Type B pancreatic cell (in vitro differentiated cells): ENCODE measurements around the gene LHFPL2. TPM values are rescaled to one million over a fixed set of nuclear protein-coding genes. Genes with fewer than 3 reads are reported as not detected.

ENCODE experiments used
- DNase-seq: peaks from one replicate; pipeline ENCODE4 v3.0.0; 2021; ENCODE audit warnings: mixed read lengths; ENCODE audit not compliant: unreplicated experiment; ENCODE audit errors: extremely low spot score
- H3K27ac Mint-ChIP-seq: 2 replicates; pipeline ENCODE4 v1.8.0; 2021; ENCODE audit warnings: mild to moderate bottlenecking, mixed read lengths
- H3K27me3 Mint-ChIP-seq: 2 replicates; pipeline ENCODE4 v1.8.0; 2021; ENCODE audit warnings: mixed read lengths
- H3K36me3 Mint-ChIP-seq: 2 replicates; pipeline ENCODE4 v1.8.0; 2021; ENCODE audit warnings: mixed read lengths
- H3K4me1 Mint-ChIP-seq: one replicate; pipeline ENCODE4 v1.8.0; 2021; ENCODE audit warnings: mixed read lengths; ENCODE audit not compliant: unreplicated experiment
- H3K4me3 Mint-ChIP-seq: 2 replicates; pipeline ENCODE4 v1.8.0; 2021; ENCODE audit warnings: mild to moderate bottlenecking, mixed read lengths
- H3K9me3 Mint-ChIP-seq: 2 replicates; pipeline ENCODE4 v1.8.0; 2021; ENCODE audit warnings: mixed read lengths
- CTCF ChIP-seq: fragments of 200-600 bp; sonication (generic); conservative IDR thresholded peaks from 2 replicates; pipeline ENCODE4 v1.5.0; 2021; ENCODE audit warnings: antibody characterized with exemption, mild to moderate bottlenecking
- total RNA-seq: library from RNA; stranded (reverse); gene quantifications from 2 replicates; pipeline ENCODE4 v1.2.1, GENCODE V29; 2021; ENCODE audit warnings: low replicate concordance

Gene LHFPL2
- total RNA-seq, 1 donor from 2014 or later = 35.3 TPM

- no peak overlapping the region for H3K27ac Mint-ChIP-seq
- peak; percentile 59 for TF ChIP-seq CTCF
- H3K27me3 Mint-ChIP-seq = no peaks in the 10 kb centered on the region
These were observed 115.2 kb downstream of the LHFPL2 start for GRCh38 chr5:78533356-78533755.

GRCh38 chr5:78530342-78531096 is 118.1 kb downstream of the LHFPL2 start:
- H3K27me3 Mint-ChIP-seq = no peaks in the 10 kb centered on the region
- no peak overlapping the region for H3K4me3 Mint-ChIP-seq
- TF ChIP-seq CTCF = no peak
- DNase-seq = no peak
- peaks cover 8% of the 10 kb centered on the region for H3K36me3 Mint-ChIP-seq
- no peak overlapping the region for H3K27ac Mint-ChIP-seq
- no peaks in the 10 kb centered on the region for H3K9me3 Mint-ChIP-seq
- peaks cover 34% of the 10 kb centered on the region for H3K4me1 Mint-ChIP-seq

More at GRCh38 chr5:78533356-78533755, 115.2 kb downstream of the LHFPL2 start:
- H3K4me3 Mint-ChIP-seq = no peak overlapping the region
- peaks cover 8% of the 10 kb centered on the region for H3K36me3 Mint-ChIP-seq
- H3K4me1 Mint-ChIP-seq = peaks cover 29% of the 10 kb centered on the region
- DNase-seq = no peak
- H3K9me3 Mint-ChIP-seq = no peaks in the 10 kb centered on the region

- Mint-ChIP-seq H3K4me1 (peaks cover 37% of the 10 kb centered on the region), H3K27me3 (no peaks in the 10 kb centered on the region), H3K9me3 (no peaks in the 10 kb centered on the region), H3K4me3 (no peak overlapping the region), H3K36me3 (peaks cover 8% of the 10 kb centered on the region), H3K27ac (no peak overlapping the region)
- TF ChIP-seq CTCF = no peak
- no peak for DNase-seq
These were observed 120.6 kb downstream of the LHFPL2 start for GRCh38 chr5:78527925-78528324.

GRCh38 chr5:78527054-78527859 is 121.3 kb downstream of the LHFPL2 start:
- no peak overlapping the region for H3K4me3 Mint-ChIP-seq
- H3K27me3 Mint-ChIP-seq = no peaks in the 10 kb centered on the region
- DNase-seq = no peak
- no peak for TF ChIP-seq CTCF
- H3K36me3 Mint-ChIP-seq = peaks cover 8% of the 10 kb centered on the region
- peak overlapping the region; percentile 50 for H3K27ac Mint-ChIP-seq
- H3K4me1 Mint-ChIP-seq = peaks cover 42% of the 10 kb centered on the region
- H3K9me3 Mint-ChIP-seq = no peaks in the 10 kb centered on the region

GRCh38 chr5:78526049-78526525 is 122.5 kb downstream of the LHFPL2 start:
- Mint-ChIP-seq H3K9me3 (no peaks in the 10 kb centered on the region), H3K27ac (no peak overlapping the region), H3K27me3 (no peaks in the 10 kb centered on the region), H3K4me3 (no peak overlapping the region), H3K4me1 (peaks cover 46% of the 10 kb centered on the region), H3K36me3 (peaks cover 8% of the 10 kb centered on the region)
- DNase-seq = no peak
- no peak for TF ChIP-seq CTCF
